Astrocyte of the spinal cord (primary cell): ENCODE results near the gene TRPM3.
A peak's percentile ranks its signal among the peaks of the same experiment; 100 is the strongest.

ENCODE experiments used
- DNase-seq: peaks from one replicate; pipeline ENCODE4 v3.0.0; 2011; ENCODE audit warnings: low read depth, low spot score
- H3K4me3 ChIP-seq: 2 replicates; pipeline ENCODE4 v1.5.1; 2011; ENCODE audit warnings: low read depth, mild to moderate bottlenecking, low read length, moderate library complexity
- in situ Hi-C: cut with HindIII; loops from 2 replicates; pipeline ENCODE4 v1.10.0; 2017; ENCODE audit warnings: low sequenced_read_pairs
- TF ChIP-seq, protein P1 (sequence below): IDR thresholded peaks from 2 replicates; pipeline ENCODE4 v1.5.1; 2012; ENCODE audit warnings: low read depth, mild to moderate bottlenecking, low read length, inconsistent platforms

The TRPM3 gene

DNA sequence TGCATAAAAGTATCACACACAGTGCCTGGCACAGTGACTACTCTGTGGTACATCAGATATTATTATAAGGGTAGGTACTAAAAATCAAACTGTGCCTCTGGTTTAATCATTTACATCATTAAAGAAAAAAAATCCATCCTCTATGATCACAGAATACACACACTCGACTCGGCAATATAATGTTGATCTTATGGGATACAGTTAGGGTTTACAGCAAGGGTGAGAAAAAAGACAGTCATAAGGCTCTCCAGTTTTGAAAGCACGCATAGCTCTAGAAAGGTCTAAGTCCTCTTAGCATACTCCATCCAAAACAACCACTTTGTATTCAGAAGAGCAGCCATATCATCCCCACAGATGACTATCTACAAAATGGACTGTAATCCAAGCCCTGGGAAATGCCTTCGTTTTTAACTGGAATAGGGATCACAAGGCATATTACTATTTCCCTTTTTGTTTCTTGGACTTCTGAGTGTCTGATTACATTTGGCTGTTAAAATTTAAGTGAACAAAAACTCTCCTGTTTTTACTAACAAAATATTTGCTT is 26.6 kb downstream of the TRPM3 start:
- in situ Hi-C loops = no loop called here
- H3K4me3 ChIP-seq = no peak overlapping the region
- TF ChIP-seq, protein P1, sequence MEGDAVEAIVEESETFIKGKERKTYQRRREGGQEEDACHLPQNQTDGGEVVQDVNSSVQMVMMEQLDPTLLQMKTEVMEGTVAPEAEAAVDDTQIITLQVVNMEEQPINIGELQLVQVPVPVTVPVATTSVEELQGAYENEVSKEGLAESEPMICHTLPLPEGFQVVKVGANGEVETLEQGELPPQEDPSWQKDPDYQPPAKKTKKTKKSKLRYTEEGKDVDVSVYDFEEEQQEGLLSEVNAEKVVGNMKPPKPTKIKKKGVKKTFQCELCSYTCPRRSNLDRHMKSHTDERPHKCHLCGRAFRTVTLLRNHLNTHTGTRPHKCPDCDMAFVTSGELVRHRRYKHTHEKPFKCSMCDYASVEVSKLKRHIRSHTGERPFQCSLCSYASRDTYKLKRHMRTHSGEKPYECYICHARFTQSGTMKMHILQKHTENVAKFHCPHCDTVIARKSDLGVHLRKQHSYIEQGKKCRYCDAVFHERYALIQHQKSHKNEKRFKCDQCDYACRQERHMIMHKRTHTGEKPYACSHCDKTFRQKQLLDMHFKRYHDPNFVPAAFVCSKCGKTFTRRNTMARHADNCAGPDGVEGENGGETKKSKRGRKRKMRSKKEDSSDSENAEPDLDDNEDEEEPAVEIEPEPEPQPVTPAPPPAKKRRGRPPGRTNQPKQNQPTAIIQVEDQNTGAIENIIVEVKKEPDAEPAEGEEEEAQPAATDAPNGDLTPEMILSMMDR = no peak
- DNase-seq = no peak

DNA sequence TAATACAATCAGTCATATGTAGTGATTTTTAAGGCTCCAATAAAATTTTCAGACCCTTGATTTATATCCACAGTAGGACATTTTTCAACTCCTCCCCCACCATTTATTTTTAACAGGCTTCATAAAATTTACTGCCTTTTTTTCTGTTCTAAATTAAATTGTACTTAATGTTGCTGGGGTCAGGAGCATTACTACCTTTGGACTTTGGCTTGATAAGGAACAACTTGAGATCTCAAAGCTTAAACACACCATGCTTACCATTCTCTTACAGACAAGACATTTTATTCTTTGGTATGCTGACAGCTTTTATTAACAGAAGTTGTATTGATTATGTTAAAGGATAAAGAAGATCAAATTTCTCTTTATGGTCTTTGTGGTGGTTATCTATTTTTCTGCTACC is 30.5 kb downstream of the TRPM3 start:
- TF ChIP-seq, protein P1 = no peak
- H3K4me3 ChIP-seq = no peak overlapping the region
- in situ Hi-C loops = no loop called here
- DNase-seq = no peak

DNA sequence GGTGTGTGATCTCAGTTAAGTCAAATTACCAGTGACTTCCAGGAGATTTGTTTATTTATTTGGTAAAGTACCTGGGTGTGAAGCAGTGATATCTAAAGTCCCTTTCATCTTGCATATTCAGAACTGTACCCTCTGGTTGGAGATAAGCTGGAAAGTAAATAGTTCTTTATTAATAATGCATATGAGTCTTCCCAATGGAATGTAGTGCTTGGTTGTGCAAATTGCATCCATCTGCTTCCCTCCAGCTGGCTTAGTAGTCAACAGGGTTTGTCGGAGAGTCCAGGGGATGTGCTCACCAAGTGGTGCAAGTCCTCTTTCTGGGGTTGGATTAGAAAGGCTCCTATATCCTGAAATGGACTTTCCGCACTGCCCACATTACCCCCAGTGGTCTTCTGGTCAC is 42.0 kb downstream of the TRPM3 start:
- in situ Hi-C loops = no loop called here
- H3K4me3 ChIP-seq = no peak overlapping the region
- peak; percentile 1 for DNase-seq
- TF ChIP-seq, protein P1 = no peak

DNA sequence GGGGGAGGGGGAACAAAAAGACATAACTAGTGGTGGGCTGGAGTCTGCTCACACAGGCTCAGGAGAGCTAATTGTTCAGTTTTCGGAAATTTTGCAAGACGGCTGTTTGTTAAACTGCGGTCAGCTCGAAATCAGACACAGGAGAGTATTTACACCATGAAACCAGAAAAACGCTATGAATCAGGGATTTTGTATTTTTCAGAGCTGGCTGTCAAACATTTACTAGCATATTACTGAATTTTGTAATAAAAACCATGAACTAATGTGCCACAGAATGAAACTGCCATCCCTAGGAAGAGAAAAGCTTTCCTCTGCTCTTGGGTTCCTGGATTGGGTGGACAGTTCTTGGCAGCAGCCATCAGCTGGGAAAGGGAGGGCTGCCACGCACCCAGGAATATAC is 45.3 kb downstream of the TRPM3 start:
- in situ Hi-C loops = no loop called here
- no peak for DNase-seq
- TF ChIP-seq, protein P1 = no peak
- H3K4me3 ChIP-seq = no peak overlapping the region

DNA sequence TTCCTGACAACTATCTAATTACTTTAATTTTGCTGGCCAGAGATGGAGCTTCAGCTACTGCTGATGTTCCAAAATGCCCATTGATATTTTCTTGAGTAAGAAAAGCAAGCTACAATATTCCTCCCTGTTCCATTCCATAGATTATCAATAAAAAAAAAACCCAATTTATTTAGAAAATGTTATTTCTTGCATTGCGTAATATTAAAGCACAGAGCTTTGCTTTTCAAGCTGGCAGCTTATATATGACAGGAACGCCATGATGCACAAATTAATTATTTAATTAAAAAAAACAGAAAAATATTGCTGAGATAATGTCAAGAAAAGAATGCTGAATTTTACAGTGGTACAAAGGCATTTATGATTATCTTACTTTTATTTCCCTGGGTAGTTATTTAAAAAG is 47.9 kb downstream of the TRPM3 start:
- DNase-seq = no peak
- in situ Hi-C loops = no loop called here
- H3K4me3 ChIP-seq = no peak overlapping the region
- TF ChIP-seq, protein P1 = no peak

DNA sequence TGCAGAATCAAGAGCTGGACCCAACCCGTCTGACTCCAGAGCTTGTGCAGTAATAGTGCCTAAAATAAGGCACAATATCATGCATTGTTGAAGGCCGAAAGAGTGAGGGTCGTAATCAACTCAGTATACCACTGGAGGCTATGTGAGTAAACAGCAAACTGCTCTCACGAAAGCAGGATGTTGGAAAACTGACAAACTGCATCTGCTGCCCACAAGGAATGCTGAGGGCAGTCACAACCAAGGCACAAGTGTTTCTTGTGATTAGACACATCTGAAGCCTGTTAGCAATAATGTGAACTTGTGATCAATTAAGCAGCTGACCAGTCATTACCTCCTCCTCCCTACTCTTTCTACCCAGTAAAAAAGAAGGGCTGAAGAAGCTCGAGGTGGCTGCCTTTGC is 48.8 kb downstream of the TRPM3 start:
- DNase-seq = no peak
- no peak overlapping the region for H3K4me3 ChIP-seq
- in situ Hi-C loops = no loop called here
- TF ChIP-seq, protein P1 = no peak

DNA sequence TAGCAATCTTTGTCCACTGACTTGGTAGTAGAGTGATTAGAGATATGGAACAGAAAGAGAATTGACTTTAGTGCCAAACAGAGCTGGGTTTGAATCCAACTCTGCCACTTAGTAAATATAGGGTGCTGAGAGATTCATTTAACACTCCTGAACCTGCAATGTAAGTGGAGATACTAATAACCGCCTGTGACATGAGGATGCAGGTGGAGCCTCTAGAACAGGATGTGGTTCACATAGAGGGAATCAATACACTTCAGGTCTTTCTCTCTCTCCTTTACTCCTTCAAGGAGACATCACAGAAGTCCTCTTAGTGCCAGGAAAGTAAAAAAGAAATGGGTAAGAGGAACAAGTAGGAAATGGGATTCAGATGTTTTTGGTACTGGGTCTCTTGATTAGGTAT is 49.8 kb downstream of the TRPM3 start:
- TF ChIP-seq, protein P1 = no peak
- H3K4me3 ChIP-seq = no peak overlapping the region
- in situ Hi-C loops = no loop called here
- no peak for DNase-seq
